Adrenal gland (tissue), 12 donors: ENCODE data around the gene SERPIND1. TPM values are rescaled to one million over a fixed set of nuclear protein-coding genes. Genes with fewer than 3 reads are reported as not detected.
A peak's percentile ranks its signal among the peaks of the same experiment; 100 is the strongest.

ENCODE experiments used
- DNase-seq, 7 donors: peaks; one replicate each; pipeline ENCODE4 v3.0.0-alpha.2; 2019 to 2020
- H3K27ac ChIP-seq, 5 donors: fragments of 200-600 bp; sonication (generic) in 4 of 5; 1 replicate in 3 of 5; 2 replicates in 2 of 5; pipeline versions ENCODE4 v1.5.1 to v1.8.0; 2016 to 2020; ENCODE audit warnings: mild to moderate bottlenecking in 1 of 5
- H3K27me3 ChIP-seq: fragments of 200-600 bp; 2 replicates; pipeline ENCODE4 v1.8.0; 2021
- H3K36me3 ChIP-seq, 2 donors: fragments of 200-600 bp; replicated peaks in 1 of 2; 1 replicate in 1 of 2; 2 replicates in 1 of 2; pipeline versions ENCODE4 v1.5.1 to v1.8.0; 2018 to 2022
- H3K4me1 ChIP-seq, 2 donors: fragments of 200-600 bp; replicated peaks in 1 of 2; 1 replicate in 1 of 2; 2 replicates in 1 of 2; pipeline versions ENCODE4 v1.5.1 to v1.8.0; 2018 to 2021
- H3K4me3 ChIP-seq, 4 donors: fragments of 200-600 bp; sonication (generic) in 3 of 4; one replicate each; pipeline ENCODE4 v1.5.1; 2016 to 2018
- H3K9me3 ChIP-seq, 3 donors: fragments of 200-600 bp; sonication (generic) in 1 of 3; replicated peaks in 1 of 3; 1 replicate in 2 of 3; 2 replicates in 1 of 3; pipeline versions ENCODE4 v1.5.1 to v1.8.0; 2016 to 2021
- POLR2A ChIP-seq, 2 donors: fragments of 450-650 bp; IDR thresholded peaks; one replicate each; pipeline ENCODE4 v1.6.1; 2017; ENCODE audit warnings: antibody characterized with exemption in 2 of 2, mild to moderate bottlenecking in 2 of 2, moderate library complexity in 1 of 2
- WGBS, 4 donors: extraction: QIAGEN DNeasy Blood & Tissue Kit in 2 of 4; methylation state at CpG; one replicate each; pipeline versions ENCODE4 v1.1.5 to v1.1.7; 2013 to 2017; 5-methylcytosine and 5-hydroxymethylcytosine counted together
- intact Hi-C, 2 donors: fragments of 100-400 bp; cut with DNase I; formaldehyde crosslinking; loops; one replicate each; pipeline versions ENCODE4 v1.14.1 to v1.15.0; 2022 to 2023
- polyA plus RNA-seq, 3 donors: library from polyadenylated mRNA; stranded (reverse); fragments of 200-250 nt in 2 of 3; fragments of 350-450 nt in 1 of 3; fragmentation: Illumina TruSeq in 1 of 3; extraction: RNeasy Lipid Tissue Mini Kit (QIAGEN cat#74804) in 1 of 3; gene quantifications; one replicate each; pipeline ENCODE4 v1.2.3, GENCODE V29; 2013 to 2014
- total RNA-seq, 9 donors: library from RNA; depleted of rRNA in 4 of 9; stranded (reverse); fragments of >200 nt in 4 of 9; fragments of 120-200 nt in 1 of 9; fragmentation: NEBNext Ultra II Directional in 1 of 9; extraction: Animal tissue kit (Norgen Biotek cat#: 25700) in 1 of 9; gene quantifications; one replicate each; pipeline versions ENCODE4 v1.1.0 to v1.2.4, GENCODE V29; 2013 to 2023
- TF ChIP-seq, protein P1 (sequence below), 6 experiments: fragments of 450-650 bp in 4 of 6; fragments of 200-600 bp in 2 of 6; sonication (generic) in 1 of 6; IDR thresholded peaks; 1 replicate in 5 of 6; 2 replicates in 1 of 6; pipeline versions ENCODE4 v1.5.1 to v1.8.0; 2016 to 2021; ENCODE audit warnings: antibody characterized with exemption in 6 of 6, mild to moderate bottlenecking in 2 of 6, moderate library complexity in 1 of 6
- donor health status: healthy with polysubstance abuse.
- donor health status: Bipolar disorder and iron deficiency.
- donor health status: DM: yes; HTN: yes; CAD: no.
- donor health status: DM: no; HTN: no; CAD: no.
- donor health status: DM: no; HTN: no; CAD: no.
- donor health status: DM: yes; HTN: yes; CAD: no.

The SERPIND1 gene
- total and polyA plus RNA-seq, 12 donors = 0.10 to 1.0 (median 0.17) TPM; not detected in 2

- WGBS, 4 donors = 93 to 100% (median 96%) methylated on average over 4 of the region's 4 CpGs
- no peak for DNase-seq
- Histone ChIP-seq H3K9me3 (no peaks in the 10 kb centered on the region), H3K4me3 (no peak overlapping the region), H3K27me3 (no peaks in the 10 kb centered on the region), H3K27ac (no peak overlapping the region), H3K36me3 (peaks cover 0 to 28% of the 10 kb centered on the region in 2 donors), H3K4me1 (peaks cover 4 to 12% of the 10 kb centered on the region in 2 donors)
- intact Hi-C loops = loop anchor here in 1 of 2 donors (10.0 kb wide), 1 partner anchor 58 kb away; no protein-coding TSS in a partner anchor
- TF ChIP-seq POLR2A (IDR thresholded peaks at IDR 0.05) = no peak
Observed at GRCh38 chr22:20782596-20783299, 8.8 kb downstream of the SERPIND1 start.

DNA sequence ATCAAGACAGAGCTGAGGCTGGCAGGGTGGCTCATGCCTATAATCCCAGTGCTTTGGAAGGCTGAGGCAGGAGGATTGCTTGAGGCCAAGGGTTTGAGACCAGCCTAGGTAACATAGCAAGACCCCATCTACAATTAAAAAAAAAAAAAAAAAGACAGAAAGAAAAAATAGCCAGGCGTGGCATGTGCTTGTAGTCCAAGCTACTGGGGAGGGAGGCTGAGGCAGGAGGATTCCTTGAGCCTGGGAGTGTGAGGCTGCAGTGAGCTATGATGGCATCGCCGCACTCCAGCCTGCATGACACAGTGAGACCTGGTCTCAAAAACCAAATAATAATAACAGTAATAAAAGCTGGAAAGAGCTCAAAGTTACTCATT, 9.4 kb downstream of the SERPIND1 start:
- Histone ChIP-seq H3K4me1 (peaks cover 0 to 6% of the 10 kb centered on the region in 2 donors), H3K27ac (no peak overlapping the region), H3K36me3 (peaks cover 0 to 33% of the 10 kb centered on the region in 2 donors), H3K9me3 (no peaks in the 10 kb centered on the region), H3K27me3 (no peaks in the 10 kb centered on the region), H3K4me3 (no peak overlapping the region)
- 91 to 100% (median 95%) methylated on average over 3 of the region's 3 CpGs for WGBS, 4 donors
- no peak for DNase-seq
- TF ChIP-seq, protein P1, sequence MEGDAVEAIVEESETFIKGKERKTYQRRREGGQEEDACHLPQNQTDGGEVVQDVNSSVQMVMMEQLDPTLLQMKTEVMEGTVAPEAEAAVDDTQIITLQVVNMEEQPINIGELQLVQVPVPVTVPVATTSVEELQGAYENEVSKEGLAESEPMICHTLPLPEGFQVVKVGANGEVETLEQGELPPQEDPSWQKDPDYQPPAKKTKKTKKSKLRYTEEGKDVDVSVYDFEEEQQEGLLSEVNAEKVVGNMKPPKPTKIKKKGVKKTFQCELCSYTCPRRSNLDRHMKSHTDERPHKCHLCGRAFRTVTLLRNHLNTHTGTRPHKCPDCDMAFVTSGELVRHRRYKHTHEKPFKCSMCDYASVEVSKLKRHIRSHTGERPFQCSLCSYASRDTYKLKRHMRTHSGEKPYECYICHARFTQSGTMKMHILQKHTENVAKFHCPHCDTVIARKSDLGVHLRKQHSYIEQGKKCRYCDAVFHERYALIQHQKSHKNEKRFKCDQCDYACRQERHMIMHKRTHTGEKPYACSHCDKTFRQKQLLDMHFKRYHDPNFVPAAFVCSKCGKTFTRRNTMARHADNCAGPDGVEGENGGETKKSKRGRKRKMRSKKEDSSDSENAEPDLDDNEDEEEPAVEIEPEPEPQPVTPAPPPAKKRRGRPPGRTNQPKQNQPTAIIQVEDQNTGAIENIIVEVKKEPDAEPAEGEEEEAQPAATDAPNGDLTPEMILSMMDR (IDR thresholded peaks at IDR 0.05) = no peak
- no peak for TF ChIP-seq POLR2A (IDR thresholded peaks at IDR 0.05)
- intact Hi-C loops = loop anchor here in 1 of 2 donors (10.0 kb wide), 1 partner anchor 58 kb away; no protein-coding TSS in a partner anchor

DNA sequence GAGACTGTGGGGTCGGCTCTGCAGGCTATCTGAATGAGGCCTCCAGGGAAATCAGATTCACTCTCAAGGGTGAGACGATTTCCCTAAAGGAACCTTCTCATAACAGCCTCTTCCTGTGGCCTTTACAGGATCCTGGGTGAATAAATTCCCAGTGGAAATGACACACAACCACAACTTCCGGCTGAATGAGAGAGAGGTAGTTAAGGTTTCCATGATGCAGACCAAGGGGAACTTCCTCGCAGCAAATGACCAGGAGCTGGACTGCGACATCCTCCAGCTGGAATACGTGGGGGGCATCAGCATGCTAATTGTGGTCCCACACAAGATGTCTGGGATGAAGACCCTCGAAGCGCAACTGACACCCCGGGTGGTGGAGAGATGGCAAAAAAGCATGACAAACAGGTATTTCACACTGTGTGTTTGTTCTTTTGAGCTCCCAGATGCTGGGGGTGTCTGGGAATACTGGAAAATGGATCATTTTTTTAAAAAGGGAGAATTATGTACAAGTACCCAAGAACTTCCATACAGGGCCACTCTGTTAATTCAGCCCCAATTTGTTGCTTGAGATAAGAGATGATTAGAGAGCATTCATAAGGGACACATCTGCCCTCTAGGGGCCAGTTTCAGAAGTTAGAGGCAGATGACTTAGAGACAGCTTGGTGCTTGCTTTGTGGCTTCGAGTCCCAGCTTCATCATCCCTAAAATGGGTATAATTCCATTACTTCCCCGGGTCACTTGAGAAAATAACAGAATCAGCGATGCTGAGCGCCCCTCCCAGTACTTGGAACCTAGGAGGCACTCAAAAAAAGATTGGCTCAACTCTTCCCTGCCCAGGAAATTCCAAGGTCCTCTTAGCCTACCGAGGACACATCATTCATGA, 10.2 kb downstream of the SERPIND1 start:
- TF ChIP-seq, protein P1 (IDR thresholded peaks at IDR 0.05) = peak; percentile 53 to 74 (median 56)
- TF ChIP-seq POLR2A (IDR thresholded peaks at IDR 0.05) = no peak
- Histone ChIP-seq H3K27me3 (no peaks in the 10 kb centered on the region), H3K36me3 (peaks cover 0 to 31% of the 10 kb centered on the region in 2 donors), H3K4me3 (no peak overlapping the region), H3K9me3 (no peaks in the 10 kb centered on the region), H3K27ac (no peak overlapping the region), H3K4me1 (peaks cover 0 to 6% of the 10 kb centered on the region in 2 donors)
- 69 to 74% (median 70%) methylated on average over 14 of the region's 14 CpGs for WGBS, 4 donors
- intact Hi-C loops = loop anchor here in 1 of 2 donors (10.0 kb wide), 1 partner anchor 59 kb away; no protein-coding TSS in a partner anchor
- DNase-seq = peak; percentile 36 to 72 (median 53)

- Histone ChIP-seq H3K9me3 (no peaks in the 10 kb centered on the region), H3K27me3 (no peaks in the 10 kb centered on the region), H3K36me3 (peaks cover 0 to 34% of the 10 kb centered on the region in 2 donors), H3K4me3 (no peak overlapping the region), H3K4me1 (peaks cover 0 to 6% of the 10 kb centered on the region in 2 donors), H3K27ac (no peak overlapping the region)
- intact Hi-C loops = loop anchor here in 1 of 2 donors (10.0 kb wide), 1 partner anchor 61 kb away; no protein-coding TSS in a partner anchor
- DNase-seq = no peak
- no peak for TF ChIP-seq POLR2A (IDR thresholded peaks at IDR 0.05)
- 87 to 92% (median 90%) methylated on average over 3 of the region's 3 CpGs for WGBS, 4 donors
Observed at GRCh38 chr22:20785415-20785814, 11.5 kb downstream of the SERPIND1 start.

DNA sequence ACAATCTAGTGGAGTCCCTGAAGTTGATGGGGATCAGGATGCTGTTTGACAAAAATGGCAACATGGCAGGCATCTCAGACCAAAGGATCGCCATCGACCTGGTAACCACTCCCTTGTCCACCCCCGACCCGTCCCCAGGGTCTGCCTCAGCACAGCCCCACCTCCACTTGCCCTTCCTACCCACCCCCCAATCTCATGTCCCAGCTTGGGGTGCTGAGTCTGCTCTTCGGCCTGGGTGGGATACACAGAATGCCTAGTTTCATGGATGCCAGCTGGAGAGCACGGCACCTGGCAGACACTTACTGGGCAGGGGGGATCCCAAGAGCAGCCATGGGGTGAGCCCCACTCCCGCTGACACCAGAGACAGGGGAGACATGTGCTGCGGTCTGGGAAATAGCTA, 12.1 kb downstream of the SERPIND1 start:
- 95 to 100% (median 96%) methylated on average over 3 to 8 of the region's 8 CpGs for WGBS, 4 donors
- no peak overlapping the region for H3K27ac ChIP-seq
- intact Hi-C loops = loop anchor here in 1 of 2 donors (10.0 kb wide), 1 partner anchor 61 kb away; no protein-coding TSS in a partner anchor
- TF ChIP-seq, protein P1 (IDR thresholded peaks at IDR 0.05) = no peak
- TF ChIP-seq POLR2A (IDR thresholded peaks at IDR 0.05) = no peak
- peaks cover 0 to 34% of the 10 kb centered on the region in 2 donors for H3K36me3 ChIP-seq
- no peaks in the 10 kb centered on the region for H3K27me3 ChIP-seq
- DNase-seq = no peak
- H3K9me3 ChIP-seq = no peaks in the 10 kb centered on the region
- no peak overlapping the region for H3K4me3 ChIP-seq
- peaks cover 0 to 6% of the 10 kb centered on the region in 2 donors for H3K4me1 ChIP-seq
